ENCODE measurements around the gene MT1HL1.

The MT1HL1 gene

GRCh38 chr1:237004116-237004515 is at the start of gene MT1HL1:
Gene MT1HL1 (minus strand): TSS chr1:237004441. CDS start chr1:237004372, 69 bp downstream.
- DNase-seq (ENCODE audit: low read depth in 3 of 3), result no peak

DNA sequence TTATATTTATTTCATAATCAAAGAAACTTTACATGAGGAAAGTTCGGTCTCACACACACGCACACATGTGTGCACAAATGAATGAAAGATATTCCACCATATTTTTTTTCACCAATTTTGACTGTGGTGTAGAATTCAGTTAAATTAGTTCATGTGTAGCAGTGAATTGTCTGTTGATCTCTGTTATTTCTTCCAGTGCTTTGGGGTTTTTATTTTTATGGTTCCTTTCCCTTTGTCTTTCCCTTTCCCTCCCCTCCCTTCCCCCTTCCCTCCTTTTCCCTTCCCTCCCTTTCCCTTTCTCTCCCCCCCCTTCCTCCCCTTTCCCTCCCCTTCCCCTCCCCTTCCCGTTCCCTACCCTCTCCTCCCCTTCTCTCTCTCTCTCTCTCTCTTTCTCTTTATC is 46.7 kb upstream of the MT1HL1 start:
- DNase-seq (ENCODE audit: low read depth in 3 of 3), result no peak

DNA sequence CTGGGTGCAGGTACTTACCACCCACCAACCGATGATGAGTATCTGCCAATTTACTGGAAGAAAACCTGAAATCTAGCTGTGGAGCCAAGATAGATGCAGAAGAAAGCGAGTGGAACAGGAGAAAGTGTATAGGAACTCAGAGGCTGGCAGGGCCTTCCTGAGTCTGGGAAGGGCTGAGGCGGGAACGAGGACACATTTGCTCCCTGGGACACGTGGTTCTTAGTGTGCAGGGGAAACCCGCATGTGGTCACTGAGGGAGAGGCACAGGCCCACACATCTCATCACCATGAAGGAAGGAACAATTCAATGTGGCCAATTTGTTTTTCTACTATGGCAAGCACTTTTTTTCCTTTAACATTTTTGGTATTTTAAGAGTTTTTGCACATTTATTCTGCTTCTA is 45.9 kb upstream of the MT1HL1 start:
- DNase-seq (ENCODE audit: low read depth in 3 of 3), result no peak

DNA sequence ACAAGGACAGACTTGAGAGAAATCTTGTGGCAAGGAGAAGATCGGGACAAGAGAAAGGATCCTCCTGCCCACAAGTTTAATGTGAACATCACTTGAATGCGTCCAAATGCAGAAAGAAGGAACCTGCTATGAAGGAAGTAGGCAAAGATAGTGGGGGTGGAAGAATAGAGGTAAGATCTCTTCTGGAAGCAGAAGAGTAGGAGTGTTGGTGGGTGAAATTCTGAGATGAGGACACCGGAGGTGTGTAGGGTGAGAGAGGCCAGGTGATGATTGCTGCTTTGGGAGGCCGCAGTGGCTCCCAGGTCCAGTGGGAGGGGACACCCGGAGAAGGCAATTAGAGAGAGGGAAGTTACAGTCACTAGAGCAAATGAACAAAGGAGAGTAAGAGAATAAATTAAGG is 44.6 kb upstream of the MT1HL1 start:
- DNase-seq (ENCODE audit: low read depth in 3 of 3), result no peak

DNA sequence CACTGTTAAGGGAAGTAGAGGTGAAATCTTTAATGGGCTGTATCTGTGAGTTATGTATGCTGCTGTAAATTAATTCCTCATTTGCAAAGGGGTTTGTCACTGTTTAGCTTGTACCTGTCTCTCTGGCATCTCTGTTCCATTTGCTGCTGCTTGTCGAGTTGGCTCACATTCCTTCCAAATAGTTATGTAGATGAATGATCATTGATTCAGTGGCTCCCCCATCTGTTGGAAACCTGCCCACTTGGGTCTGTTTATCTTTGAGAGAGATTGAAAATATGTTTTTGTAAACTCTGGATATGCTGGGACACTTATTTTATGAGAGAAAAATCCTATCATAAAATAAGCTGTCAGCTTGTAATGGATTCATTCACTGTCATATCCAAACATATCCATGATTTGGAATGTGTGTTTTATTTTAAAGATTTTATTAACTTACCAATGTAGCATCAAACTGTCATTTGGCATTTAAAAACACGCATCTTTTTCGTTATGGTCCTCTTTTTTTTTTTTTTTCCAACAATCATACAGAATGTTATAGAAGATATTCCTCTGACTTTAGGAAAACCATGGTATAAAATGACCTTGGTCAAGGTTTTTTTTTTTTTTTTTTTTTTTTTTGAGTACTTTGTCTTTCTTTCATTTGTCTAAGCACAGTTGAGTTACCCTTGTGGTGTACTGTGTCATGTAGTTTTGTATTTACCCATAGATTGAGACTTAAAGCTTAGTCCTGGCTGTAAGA is 41.2 kb upstream of the MT1HL1 start:
- DNase-seq (ENCODE audit: low read depth in 3 of 3), result no peak

DNA sequence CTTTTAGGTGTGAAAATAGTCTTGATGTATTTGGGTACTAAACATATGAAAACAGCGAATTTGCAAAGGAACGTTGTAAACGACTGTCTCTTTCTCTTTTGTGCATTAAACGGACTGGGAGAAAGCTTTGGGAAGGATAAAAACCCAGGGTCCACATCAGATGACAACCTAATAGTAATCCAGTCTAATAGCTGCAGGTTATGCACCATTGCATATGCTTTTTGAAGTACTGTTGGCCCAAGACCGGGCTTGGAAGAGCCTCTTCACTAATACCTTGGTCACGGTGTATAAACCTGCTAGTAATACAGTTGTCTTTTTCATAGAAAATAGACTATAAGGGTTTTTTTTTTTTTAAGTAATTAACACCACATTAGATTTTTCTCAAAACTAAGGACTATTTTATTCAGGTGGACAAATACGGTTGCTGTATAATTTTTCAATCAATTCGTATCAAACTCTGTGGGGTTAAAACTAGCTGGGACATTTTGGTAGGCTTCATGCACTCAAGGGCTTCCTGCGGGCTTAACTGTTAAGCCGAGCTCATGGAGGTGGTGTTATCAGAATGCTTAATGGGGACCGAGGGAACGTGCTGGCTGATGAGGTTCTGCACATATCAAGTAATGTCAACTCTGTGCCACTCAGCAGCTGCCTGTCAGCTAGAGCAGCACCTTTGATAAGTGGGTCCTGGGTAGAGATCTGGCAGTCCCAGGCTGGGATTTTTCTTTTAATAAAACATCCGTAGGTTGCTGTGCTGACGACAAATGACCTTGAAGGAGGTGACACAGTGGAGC is 39.8 kb upstream of the MT1HL1 start:
- DNase-seq (ENCODE audit: low read depth in 3 of 3), result no peak

- DNase-seq (ENCODE audit: low read depth in 3 of 3), result no peak
Observed at GRCh38 chr1:237042892-237043576, 38.8 kb upstream of the MT1HL1 start.

DNA sequence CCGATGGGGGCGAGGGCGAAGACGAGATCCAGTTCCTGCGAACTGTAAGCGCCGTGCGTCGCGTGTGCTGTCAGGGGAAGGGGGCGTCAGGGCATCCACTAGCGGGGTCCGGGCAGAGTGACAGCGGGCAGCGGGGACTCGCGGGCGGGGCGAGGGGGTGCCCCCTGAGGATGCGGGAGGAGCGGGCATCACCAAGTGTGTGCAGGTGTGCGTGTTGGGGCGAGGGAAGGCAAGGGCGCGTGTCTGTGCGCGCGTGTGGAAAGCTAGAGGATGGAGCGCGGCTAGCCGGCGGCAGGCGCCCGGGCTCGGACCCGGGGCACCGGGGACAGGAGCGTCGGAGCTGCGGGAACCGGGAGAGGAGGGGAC is 38.3 kb upstream of the MT1HL1 start:
- no peak for DNase-seq (ENCODE audit: low read depth in 3 of 3)

DNA sequence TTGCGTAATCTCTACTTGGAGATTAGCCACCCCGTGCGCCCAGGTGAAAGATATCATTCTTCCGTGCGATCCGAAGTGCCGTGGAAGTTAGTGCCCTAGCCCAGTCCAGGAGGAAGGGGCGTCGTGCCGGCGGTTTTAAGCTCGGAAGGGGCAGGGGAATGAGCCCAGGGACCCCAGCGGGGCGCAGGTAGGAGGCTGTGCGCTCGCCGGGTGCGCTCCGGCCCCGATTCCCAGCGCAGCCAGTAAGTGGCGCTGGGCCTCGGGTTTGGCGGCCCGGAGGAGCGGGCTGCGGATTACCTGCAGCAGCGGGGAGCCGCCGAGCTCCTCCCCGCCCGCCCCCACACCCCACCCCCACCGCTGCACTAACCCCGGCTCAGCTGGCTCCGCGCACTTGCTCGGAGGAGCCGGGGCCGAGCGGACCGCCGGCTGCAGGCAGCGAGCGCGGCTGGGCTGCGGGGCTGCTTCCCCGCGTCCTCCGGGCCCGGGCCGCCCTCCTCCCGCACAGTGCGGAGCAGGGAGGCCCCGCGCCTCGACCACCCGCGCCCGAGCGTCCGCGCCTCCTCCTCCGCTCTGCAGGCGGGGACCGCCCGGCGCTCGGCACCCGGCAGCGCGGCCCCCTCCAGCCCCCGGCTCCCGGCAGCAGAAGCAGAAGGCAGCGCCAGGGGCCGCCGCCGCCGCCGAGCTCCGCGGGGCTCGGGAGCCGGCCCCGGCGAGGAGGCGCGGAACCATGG is 37.7 kb upstream of the MT1HL1 start, which contains the start of gene RYR2:
Gene RYR2 (plus strand): TSS at position 390 of the 731 bp plus-strand sequence. CDS start 338 bp downstream, at position 728.
- no peak for DNase-seq (ENCODE audit: low read depth in 3 of 3)

DNA sequence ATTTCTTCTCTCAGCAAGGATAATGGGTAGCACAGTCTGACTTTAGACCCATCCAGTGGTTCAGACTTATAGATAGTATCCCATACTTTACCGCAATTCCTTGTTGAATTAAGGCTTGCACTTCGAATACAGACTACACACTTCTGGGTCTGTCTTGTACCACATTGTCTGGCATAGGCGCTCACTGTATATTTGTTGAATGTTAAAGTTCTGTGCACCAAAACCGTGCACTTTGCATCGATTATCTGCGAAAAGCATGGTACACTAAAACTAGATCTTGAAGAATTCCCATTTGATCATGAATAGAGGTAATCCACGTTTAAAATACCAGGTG is 37.2 kb upstream of the MT1HL1 start:
- no peak for DNase-seq (ENCODE audit: low read depth in 3 of 3)

GRCh38 chr1:237040823-237041222 is 36.6 kb upstream of the MT1HL1 start:
- DNase-seq (ENCODE audit: low read depth in 3 of 3), result no peak

- no peak for DNase-seq (ENCODE audit: low read depth in 3 of 3)
Observed at GRCh38 chr1:237038211-237038610, 34.0 kb upstream of the MT1HL1 start.

DNA sequence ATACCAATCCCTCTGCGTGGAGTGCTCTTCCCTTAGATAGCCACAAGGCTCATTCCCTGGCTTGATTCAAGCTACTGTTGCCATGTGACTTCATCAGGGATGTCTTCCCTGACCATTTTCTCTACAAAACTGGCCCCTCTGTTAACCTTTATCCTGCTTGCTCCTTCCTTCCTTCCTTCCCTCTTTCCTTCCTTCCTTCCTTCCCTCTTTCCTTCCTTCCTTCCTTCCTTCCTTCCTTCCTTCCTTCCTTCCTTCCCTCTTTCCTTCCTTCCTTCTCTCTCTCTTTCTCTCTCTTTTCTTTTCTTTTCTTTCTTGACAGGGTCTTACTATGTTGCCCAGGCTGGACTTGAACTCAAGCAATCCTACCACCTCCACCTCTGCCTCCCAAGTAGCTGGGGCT is 31.5 kb upstream of the MT1HL1 start:
- no peak for DNase-seq (ENCODE audit: low read depth in 3 of 3)

DNA sequence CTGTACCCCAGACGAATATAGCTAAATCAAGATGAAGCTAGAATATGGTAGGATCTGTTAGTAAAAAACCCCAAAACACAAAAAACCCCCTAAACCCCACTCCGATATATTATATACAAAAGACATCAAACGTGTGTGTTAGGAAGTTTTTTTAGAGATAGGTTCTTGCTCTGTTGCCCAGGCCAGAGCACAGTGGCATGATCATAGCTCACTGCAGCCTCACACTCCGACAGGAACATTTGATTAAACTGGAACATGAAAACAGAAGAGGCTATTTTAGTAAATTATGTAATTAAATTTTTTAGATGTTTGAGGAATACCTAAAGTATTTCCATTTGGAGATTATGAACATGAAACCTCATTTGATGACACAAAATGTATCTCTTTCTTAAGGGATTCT is 29.6 kb upstream of the MT1HL1 start:
- DNase-seq (ENCODE audit: low read depth in 3 of 3), result no peak

- DNase-seq (ENCODE audit: low read depth in 3 of 3), result no peak
Observed at GRCh38 chr1:237033061-237033460, 28.8 kb upstream of the MT1HL1 start.

- DNase-seq (ENCODE audit: low read depth in 3 of 3), result no peak
Observed at GRCh38 chr1:237032029-237032428, 27.8 kb upstream of the MT1HL1 start.

GRCh38 chr1:237031480-237031879 is 27.2 kb upstream of the MT1HL1 start:
- DNase-seq (ENCODE audit: low read depth in 3 of 3), result no peak

DNA sequence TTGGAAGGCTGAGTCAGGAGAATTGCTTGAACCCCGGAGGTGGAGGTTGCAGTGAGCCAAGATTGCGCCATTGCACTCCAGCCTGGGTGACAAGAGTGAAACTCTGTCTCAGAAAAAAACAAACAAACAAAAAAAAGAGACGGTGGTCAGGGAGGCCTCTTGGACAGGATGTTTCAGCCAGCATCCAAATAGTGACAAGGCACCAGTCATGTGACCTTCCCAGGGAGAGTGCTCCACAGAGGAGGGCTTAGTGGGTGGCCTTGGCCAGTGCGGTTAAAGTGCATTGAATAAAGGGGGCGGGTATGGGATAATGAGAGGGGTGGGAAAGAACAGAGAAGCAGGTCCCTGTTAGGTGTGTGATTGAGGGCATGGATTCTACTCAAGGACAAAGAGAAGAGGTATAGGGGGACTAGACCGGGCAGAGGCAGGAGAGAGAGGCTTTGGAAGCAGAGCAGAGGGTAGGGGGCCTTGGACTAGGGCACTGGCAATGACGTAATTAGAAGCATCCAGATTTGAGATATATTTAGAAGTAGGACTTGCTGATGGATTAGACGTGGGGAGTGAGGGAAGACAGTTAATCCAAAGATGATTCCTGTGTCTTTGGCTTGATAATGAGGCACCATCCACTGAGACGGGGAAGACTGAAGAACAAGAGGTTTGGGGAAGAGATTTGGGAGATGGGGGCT is 25.8 kb upstream of the MT1HL1 start:
- no peak for DNase-seq (ENCODE audit: low read depth in 3 of 3)

DNA sequence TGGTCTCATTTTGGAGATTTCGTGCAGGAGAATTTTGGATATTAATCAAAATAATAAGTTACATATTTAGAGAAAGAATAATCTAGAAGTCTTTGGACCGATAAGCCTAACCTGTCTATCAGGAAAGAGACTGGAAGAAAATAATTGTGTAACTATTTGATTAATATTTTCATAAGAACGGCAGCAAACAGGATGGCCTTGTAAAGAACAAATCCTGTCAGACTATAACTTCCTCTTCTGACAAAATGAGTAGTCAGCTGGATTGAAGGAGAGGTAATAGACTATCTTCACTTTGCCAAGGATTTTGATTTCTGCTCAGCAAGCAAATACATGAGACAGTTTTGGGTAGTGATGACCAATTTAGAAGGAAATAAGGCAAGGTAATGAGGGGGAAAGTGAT is 25.0 kb upstream of the MT1HL1 start:
- no peak for DNase-seq (ENCODE audit: low read depth in 3 of 3)

GRCh38 chr1:237025358-237026074 is 21.3 kb upstream of the MT1HL1 start:
- no peak for DNase-seq (ENCODE audit: low read depth in 3 of 3)

- DNase-seq (ENCODE audit: low read depth in 3 of 3), result no peak
Observed at GRCh38 chr1:237018896-237019295, 14.7 kb upstream of the MT1HL1 start.
